OCI-LY1 (cell line): ENCODE measurements around the gene KRT26.

Experiments used
- H2AFZ ChIP-seq: fragments of 200-600 bp; sonication (generic), shearing (Covaris generic); 2 replicates; pipeline ENCODE4 v1.6.0; 2014; ENCODE audit warnings: antibody characterized with exemption, mild to moderate bottlenecking, low read length
- H3F3A ChIP-seq: fragments of 200-600 bp; sonication (generic), shearing (Covaris generic); 2 replicates; pipeline ENCODE4 v1.6.0; 2014; ENCODE audit warnings: mild to moderate bottlenecking, antibody characterized with exemption, low read length, moderate library complexity; ENCODE audit not compliant: insufficient read depth
- H3K27ac ChIP-seq: fragments of 200-600 bp; sonication (generic); 2 replicates; pipeline ENCODE4 v1.5.1; 2014; ENCODE audit warnings: low read length, mixed run types, mild to moderate bottlenecking, low read depth; ENCODE audit not compliant: poor library complexity, severe bottlenecking
- H3K27me3 ChIP-seq: fragments of 200-600 bp; sonication (generic); 2 replicates; pipeline ENCODE4 v1.6.0; 2014; ENCODE audit warnings: antibody characterized with exemption, mild to moderate bottlenecking, low read length, moderate library complexity; ENCODE audit not compliant: insufficient read depth
- H3K36me3 ChIP-seq: fragments of 200-600 bp; sonication (generic); 2 replicates; pipeline ENCODE4 v1.6.1; 2014; ENCODE audit warnings: mild to moderate bottlenecking, antibody characterized with exemption, low read length, moderate library complexity, mixed read lengths; ENCODE audit not compliant: insufficient read depth
- H3K4me1 ChIP-seq: fragments of 200-600 bp; sonication (generic); 2 replicates; pipeline ENCODE4 v1.5.1; 2014; ENCODE audit warnings: mild to moderate bottlenecking, low read length, moderate library complexity; ENCODE audit not compliant: insufficient read depth, severe bottlenecking
- H3K4me2 ChIP-seq: fragments of 200-600 bp; sonication (generic), shearing (Covaris generic); 2 replicates; pipeline ENCODE4 v1.6.1; 2014; ENCODE audit warnings: low read length
- H3K4me3 ChIP-seq: fragments of 200-600 bp; sonication (generic); 2 replicates; pipeline ENCODE4 v1.5.1; 2014; ENCODE audit warnings: low read length, low read depth, mild to moderate bottlenecking, mixed read lengths; ENCODE audit not compliant: poor library complexity, severe bottlenecking
- H3K79me2 ChIP-seq: fragments of 200-600 bp; shearing (Covaris generic); 2 replicates; pipeline ENCODE4 v1.6.1; 2016; ENCODE audit warnings: mixed run types, low read length, mixed read lengths; ENCODE audit not compliant: insufficient read depth
- H3K9ac ChIP-seq: fragments of 200-600 bp; sonication (generic), shearing (Covaris generic); 2 replicates; pipeline ENCODE4 v1.6.1; 2014; ENCODE audit warnings: mild to moderate bottlenecking, low read length, mixed read lengths
- H3K9me2 ChIP-seq: fragments of 200-600 bp; sonication (generic), shearing (Covaris generic); 2 replicates; pipeline ENCODE4 v1.6.1; 2014; ENCODE audit warnings: low read depth, mild to moderate bottlenecking, low read length, mixed read lengths
- H3K9me3 ChIP-seq: fragments of 200-600 bp; shearing (Covaris generic); 2 replicates; pipeline ENCODE4 v1.6.1; 2014; ENCODE audit warnings: low read length, mixed read lengths
- H4K20me1 ChIP-seq: fragments of 200-600 bp; sonication (generic), shearing (Covaris generic); 2 replicates; pipeline ENCODE4 v1.6.0; 2016; ENCODE audit warnings: mild to moderate bottlenecking, low read length; ENCODE audit not compliant: insufficient read depth
- CTCF ChIP-seq: fragments of 200-600 bp; sonication (generic), shearing (Covaris generic); IDR thresholded peaks from 2 replicates; pipeline ENCODE4 v1.5.1; 2017; ENCODE audit warnings: mild to moderate bottlenecking, antibody characterized with exemption, low read length, moderate library complexity, mixed read lengths
- EZH2 ChIP-seq: fragments of 200-600 bp; sonication (generic), shearing (Covaris generic); IDR thresholded peaks from 2 replicates; pipeline ENCODE4 v1.8.0; 2017; ENCODE audit warnings: borderline replicate concordance, mixed run types, mild to moderate bottlenecking, antibody characterized with exemption, low read length, moderate library complexity, mixed read lengths

KRT26 gene

GRCh38 chr17:40765657-40766056 lies 6.3 kb downstream of the KRT26 start:
- Histone ChIP-seq H3K9ac (no peak overlapping the region), H4K20me1 (no peaks in the 10 kb centered on the region), H3K27ac (no peak overlapping the region), H3K36me3 (no peaks in the 10 kb centered on the region), H3K79me2 (no peaks in the 10 kb centered on the region), H3F3A (no peaks in the 10 kb centered on the region), H3K9me3 (peaks cover 5% of the 10 kb centered on the region; the same call in 1 of the 2 replicates), H2AFZ (no peak overlapping the region), H3K4me1 (no peaks in the 10 kb centered on the region), H3K4me2 (no peak overlapping the region), H3K9me2 (no peaks in the 10 kb centered on the region), H3K4me3 (no peak overlapping the region), H3K27me3 (no peaks in the 10 kb centered on the region)
- no peak for TF ChIP-seq CTCF
- no peak for TF ChIP-seq EZH2

DNA sequence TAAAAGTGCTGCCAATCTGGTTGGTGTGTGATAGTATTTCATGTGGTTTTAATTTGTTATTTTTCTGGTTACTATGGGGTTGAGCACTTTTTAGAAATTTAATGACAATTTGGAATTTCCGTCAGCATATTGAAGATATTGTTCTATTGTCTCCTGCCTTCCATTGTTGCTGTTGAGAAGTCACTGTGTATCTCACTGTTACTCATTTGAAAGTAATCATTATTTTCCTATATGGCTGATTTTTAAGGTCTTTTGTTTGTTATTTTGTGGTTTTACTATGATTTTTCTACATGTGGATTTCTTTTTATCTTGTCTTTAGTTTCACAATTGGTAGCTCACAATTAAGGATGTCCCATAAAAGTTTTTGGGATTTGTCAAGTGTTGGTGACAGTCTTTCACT lies 8.2 kb downstream of the KRT26 start:
- Histone ChIP-seq H3K4me2 (no peak overlapping the region), H3K4me3 (no peak overlapping the region), H2AFZ (no peak overlapping the region), H3K27me3 (no peaks in the 10 kb centered on the region), H3K9me2 (no peaks in the 10 kb centered on the region), H3K79me2 (no peaks in the 10 kb centered on the region), H4K20me1 (no peaks in the 10 kb centered on the region), H3K4me1 (no peaks in the 10 kb centered on the region), H3F3A (no peaks in the 10 kb centered on the region), H3K9ac (no peak overlapping the region), H3K9me3 (peaks cover 11% of the 10 kb centered on the region; the same call in 1 of the 2 replicates), H3K27ac (no peak overlapping the region), H3K36me3 (no peaks in the 10 kb centered on the region; the same call in 1 of the 2 replicates)
- no peak for TF ChIP-seq EZH2

GRCh38 chr17:40760105-40761016 lies 11.6 kb downstream of the KRT26 start:
- no peaks in the 10 kb centered on the region for H3K79me2 ChIP-seq
- no peak overlapping the region for H3K9ac ChIP-seq
- H3K9me3 ChIP-seq, result peaks cover 11% of the 10 kb centered on the region; the same call in 1 of the 2 replicates
- no peak overlapping the region for H2AFZ ChIP-seq
- no peak overlapping the region for H3K27ac ChIP-seq
- no peaks in the 10 kb centered on the region for H3K9me2 ChIP-seq
- H3K4me3 ChIP-seq, result no peak overlapping the region
- H3K4me1 ChIP-seq, result no peaks in the 10 kb centered on the region
- H3F3A ChIP-seq, result no peaks in the 10 kb centered on the region
- no peaks in the 10 kb centered on the region for H3K27me3 ChIP-seq
- TF ChIP-seq CTCF (no peak), EZH2 (no peak)
- no peaks in the 10 kb centered on the region for H4K20me1 ChIP-seq
- H3K4me2 ChIP-seq, result no peak overlapping the region
- no peaks in the 10 kb centered on the region; the same call in 1 of the 2 replicates for H3K36me3 ChIP-seq
